Activated CD4-positive, alpha-beta T cell treated with anti-CD3 and anti-CD28 coated beads, Interleukin-2, amount 50 U/mL, for 1 hour (primary cell): ENCODE data around the gene UBTD1.
"Not testable (repeated sequence)": the region's sequence is repeated elsewhere in the genome, so short reads cannot be mapped to it uniquely, and the experiment has no call there.

Experiments used
- DNase-seq: peaks from one replicate; pipeline ENCODE4 v3.0.0-alpha.2; 2020

The UBTD1 gene

GRCh38 chr10:97517096-97517750, 18.5 kb downstream of the UBTD1 start:
- DNase-seq = no peak

- no peak for DNase-seq
These were observed 19.1 kb downstream of the UBTD1 start for GRCh38 chr10:97517778-97518300.

GRCh38 chr10:97518301-97519043, 19.7 kb downstream of the UBTD1 start:
- DNase-seq = no peak

GRCh38 chr10:97519342-97519741, 20.6 kb downstream of the UBTD1 start:
- DNase-seq = no peak

- no peak for DNase-seq
These were observed 21.8 kb downstream of the UBTD1 start for GRCh38 chr10:97520520-97520919.

- no peak for DNase-seq
These were observed 22.4 kb downstream of the UBTD1 start for GRCh38 chr10:97520978-97521761.

- no peak for DNase-seq
These were observed 23.3 kb downstream of the UBTD1 start for GRCh38 chr10:97522071-97522470.

- DNase-seq = no peak
These were observed 24.2 kb downstream of the UBTD1 start for GRCh38 chr10:97522937-97523336.

GRCh38 chr10:97525086-97525485, 26.4 kb downstream of the UBTD1 start:
- DNase-seq = no peak

GRCh38 chr10:97525683-97526110, 27.0 kb downstream of the UBTD1 start:
- DNase-seq = no peak

GRCh38 chr10:97528876-97529275, 30.2 kb downstream of the UBTD1 start:
- DNase-seq = not testable (repeated sequence)

- no peak for DNase-seq
These were observed 31.2 kb downstream of the UBTD1 start for GRCh38 chr10:97529685-97530465.

GRCh38 chr10:97531401-97531986, 32.8 kb downstream of the UBTD1 start:
- no peak for DNase-seq

- DNase-seq = no peak
These were observed 34.4 kb downstream of the UBTD1 start for GRCh38 chr10:97532935-97533671.

GRCh38 chr10:97533888-97534287, 35.2 kb downstream of the UBTD1 start:
- DNase-seq = no peak

GRCh38 chr10:97534746-97535367, 36.1 kb downstream of the UBTD1 start:
- peak; percentile 7 for DNase-seq

GRCh38 chr10:97537186-97537869, 38.6 kb downstream of the UBTD1 start:
- no peak for DNase-seq

GRCh38 chr10:97538411-97538810, 39.7 kb downstream of the UBTD1 start:
- DNase-seq = no peak

GRCh38 chr10:97538839-97539238, 40.1 kb downstream of the UBTD1 start:
- no peak for DNase-seq

- DNase-seq = no peak
These were observed 40.9 kb downstream of the UBTD1 start for GRCh38 chr10:97539523-97540200.
